HG03060 (cell line): ENCODE results near the gene LTBP1.
"Not testable (repeated sequence)": the region's sequence is repeated elsewhere in the genome, so short reads cannot be mapped to it uniquely, and the experiment has no call there.

ENCODE experiments used
- ATAC-seq: cut with Tn5 transposase; IDR thresholded peaks from one replicate; pipeline ENCODE4 v1.9.1; 2021; ENCODE audit warnings: low read depth, moderate number of reproducible peaks; ENCODE audit not compliant: unreplicated experiment

Gene LTBP1

DNA sequence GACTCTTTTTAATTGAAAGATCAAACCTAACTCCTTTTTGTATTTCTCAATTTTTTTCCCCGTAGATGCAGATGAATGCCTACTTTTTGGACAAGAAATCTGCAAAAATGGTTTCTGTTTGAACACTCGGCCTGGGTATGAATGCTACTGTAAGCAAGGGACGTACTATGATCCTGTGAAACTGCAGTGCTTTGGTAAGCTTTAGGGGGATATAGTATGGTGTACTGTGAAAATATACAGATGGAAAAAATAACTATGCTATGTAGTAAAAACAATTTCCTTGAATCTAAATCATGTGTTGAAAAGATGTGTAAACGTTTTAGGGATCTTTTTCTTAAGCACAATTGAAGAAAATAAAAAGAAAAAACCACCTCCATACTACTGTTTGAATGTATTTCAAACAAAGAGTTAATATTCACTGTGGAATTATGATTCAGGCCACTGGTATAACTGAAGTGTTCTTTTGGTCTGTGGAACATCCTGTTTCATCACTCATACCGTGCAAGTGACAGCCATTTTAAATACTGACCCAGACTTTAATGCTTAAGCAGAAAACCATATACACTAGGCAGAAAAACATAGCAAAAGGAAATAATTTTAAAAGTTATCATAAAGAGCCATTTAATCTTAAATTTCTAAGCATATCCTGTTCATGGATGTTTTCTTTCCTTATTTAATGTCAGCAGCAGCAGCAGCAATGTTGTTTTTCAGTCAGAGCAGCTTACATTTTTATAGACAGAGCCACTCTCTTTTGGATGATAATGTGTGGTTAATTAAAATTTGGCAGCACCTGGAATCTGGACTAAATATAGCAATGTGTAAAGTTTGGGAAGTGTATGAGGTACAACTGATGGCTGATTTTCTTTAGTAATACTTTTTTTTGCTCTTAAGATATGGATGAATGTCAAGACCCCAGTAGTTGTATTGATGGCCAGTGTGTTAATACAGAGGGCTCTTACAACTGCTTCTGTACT lies 416.9 kb downstream of the LTBP1 start:
- no peak for ATAC-seq

DNA sequence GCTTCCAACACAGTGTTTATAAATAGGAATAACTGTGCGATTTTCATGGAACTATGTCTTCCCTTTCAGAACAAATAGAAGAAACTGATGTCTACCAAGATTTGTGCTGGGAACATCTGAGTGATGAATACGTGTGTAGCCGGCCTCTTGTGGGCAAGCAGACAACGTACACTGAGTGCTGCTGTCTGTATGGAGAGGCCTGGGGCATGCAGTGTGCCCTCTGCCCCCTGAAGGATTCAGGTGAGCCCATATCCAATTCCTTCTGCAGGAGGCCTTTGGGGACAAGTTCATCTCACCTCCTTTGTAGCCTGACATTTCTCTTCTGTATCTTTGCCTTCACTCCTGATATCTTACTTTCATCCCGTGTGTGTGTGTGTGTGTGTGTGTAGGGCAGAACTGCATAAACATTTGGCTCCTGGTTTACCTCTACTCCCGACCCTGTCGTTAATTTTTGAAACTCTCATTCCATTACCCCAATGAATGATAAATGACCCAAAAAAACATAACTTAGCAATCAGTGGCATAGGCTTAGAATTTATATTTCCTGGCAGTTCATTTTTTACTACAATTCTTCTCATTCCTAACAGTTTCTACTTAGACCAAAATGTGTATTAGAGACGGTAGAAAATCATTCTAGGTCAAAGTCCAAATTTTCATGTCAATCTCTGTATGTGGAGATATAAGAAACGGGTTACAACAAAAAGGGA lies 418.7 kb downstream of the LTBP1 start:
- ATAC-seq = no peak

DNA sequence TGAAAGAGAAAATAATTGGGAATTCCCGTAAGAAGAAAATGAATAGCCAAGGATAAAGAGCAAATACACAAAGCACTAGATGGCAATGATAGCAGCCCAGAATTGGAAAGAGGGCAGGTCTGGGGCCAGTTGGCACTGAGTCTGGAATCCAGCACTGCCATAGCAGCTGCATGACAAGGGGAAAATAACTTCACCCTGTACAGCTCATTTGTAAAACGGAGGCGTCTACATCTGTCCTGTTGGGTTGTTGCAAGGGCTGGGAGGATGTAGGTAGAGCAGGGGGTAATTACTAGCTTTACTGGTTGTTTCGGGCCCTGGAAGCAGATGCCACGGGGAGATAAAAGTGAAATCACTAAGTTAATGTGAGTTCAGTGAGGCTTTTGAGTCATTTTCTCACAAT lies 419.7 kb downstream of the LTBP1 start:
- ATAC-seq = no peak

DNA sequence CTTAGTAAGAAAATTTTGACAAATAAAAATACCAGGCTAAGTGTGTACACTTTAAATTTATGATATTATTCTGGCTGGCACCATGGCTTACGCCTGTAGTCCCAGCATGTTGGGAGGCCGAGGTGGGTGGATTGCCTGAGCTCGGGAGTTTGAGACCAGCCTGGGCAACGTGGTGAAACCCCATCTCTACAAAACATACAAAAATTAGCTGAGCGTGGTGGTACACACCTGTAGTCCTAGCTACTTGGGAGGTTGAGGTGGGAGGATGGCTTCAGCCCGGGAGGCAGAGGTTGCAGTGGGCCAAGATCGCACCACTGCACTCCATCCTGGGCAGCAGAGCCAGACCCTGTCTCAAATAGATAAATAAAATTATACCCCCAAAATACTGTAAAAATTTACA lies 421.8 kb downstream of the LTBP1 start:
- ATAC-seq = not testable (repeated sequence)

DNA sequence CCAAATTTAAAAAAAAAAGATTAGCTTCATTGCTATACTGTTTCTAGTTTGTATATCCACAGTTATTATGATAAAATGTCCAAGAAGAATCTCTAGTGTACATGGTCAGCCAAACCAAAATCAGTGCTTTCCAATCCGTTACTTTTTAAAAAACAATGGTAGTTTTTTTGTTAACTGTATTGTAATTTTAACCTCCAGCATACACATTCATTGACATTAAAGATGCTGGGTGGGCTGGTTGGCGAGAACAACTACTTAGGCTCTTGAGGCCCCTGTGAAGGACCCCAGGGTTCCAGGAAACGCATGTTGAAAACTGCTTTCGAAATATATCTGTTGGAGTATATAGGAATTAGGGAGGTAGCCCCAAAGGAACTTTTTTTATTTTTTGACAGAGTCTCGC lies 422.4 kb downstream of the LTBP1 start:
- ATAC-seq = no peak

DNA sequence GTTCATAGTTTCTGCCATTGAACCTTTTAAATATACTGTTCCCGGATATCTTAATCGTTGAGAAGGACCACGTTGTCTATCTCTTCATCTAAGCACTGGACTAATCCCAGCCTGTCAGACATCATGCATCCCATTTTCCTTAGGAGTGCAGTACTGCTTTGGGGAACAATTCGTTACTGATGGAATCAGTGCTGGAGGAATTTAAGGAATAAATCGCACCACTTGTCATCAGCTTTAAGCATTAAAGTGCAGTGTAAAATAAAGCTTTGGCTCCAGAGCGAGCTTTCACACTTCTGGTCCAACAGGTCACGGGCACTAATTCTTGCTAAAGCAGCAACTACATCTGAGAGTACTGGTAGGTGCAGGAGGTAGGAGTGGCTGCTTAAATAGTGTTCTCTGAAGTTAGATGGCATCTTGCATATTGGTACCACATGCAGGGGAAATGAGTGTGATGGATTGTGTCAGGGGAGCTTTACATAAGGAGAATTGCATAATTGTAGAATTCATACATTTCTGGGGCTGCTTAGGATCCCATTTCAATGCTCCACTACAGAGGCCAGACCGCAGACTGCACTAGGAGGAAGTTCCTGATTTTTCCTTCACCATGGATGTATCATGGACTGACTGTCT lies 424.0 kb downstream of the LTBP1 start:
- ATAC-seq = no peak

DNA sequence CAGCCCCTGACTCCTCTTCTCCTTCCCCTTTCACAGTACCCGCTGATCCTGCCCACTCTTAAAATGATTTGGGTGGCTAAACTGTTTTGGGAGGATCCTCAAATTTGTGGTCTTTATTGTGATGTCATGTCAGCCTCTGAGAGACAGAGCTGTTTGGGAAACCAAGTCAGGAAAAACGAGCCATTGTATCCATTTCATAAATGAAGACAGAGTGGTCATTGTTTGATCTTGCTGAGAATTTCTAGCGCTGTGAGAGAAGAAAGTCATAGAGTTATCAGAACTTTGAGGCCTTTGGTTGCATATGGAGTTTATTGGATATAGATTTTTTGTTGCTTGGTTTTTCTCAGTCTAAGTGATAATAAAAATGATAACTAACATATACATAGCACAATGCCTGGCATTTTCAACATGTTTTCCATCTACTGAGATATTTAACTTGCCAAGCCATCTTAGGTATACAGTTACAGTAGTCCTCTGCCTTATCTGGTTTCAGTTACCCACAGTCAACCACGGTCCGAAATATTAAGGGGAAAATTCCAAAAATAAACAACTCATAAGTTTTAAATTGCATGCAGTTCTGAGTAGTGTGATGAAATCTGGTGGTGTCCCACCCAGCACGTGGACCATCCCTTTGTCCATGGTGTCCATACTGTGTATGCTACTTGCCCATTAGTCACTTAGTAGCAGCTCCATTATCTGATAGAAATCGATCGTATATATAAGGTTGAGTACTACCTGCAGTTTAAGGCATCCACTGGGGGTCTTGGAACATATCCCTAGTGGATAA lies 424.7 kb downstream of the LTBP1 start:
- no peak for ATAC-seq

DNA sequence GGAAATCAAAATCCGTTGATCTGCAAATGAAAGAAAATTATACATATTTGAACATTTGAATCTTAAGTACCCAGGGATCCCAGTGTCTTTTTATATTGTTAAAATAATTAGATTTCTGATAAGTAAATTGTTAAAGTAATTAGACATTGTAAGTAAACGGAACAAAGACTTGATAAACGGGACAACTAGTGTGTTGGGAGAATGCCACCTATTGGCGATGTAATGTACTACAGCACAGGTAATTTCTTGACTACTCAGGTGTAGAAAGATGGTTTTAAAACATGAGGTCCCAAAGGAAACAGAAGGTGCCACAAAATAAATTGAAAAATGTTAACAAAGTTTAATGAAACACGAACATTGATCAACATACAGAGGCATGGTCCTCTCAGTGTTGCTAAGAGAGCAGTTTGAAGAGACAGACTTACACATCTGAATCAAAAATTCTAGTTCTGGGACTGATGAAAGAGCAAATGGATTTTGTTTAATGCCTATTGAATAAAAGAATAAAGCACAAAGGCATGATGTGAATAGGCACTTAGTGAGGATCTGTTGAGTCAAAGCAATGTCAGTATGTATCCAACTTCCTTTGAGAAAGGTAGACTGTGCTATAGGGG lies 426.3 kb downstream of the LTBP1 start:
- ATAC-seq = no peak

DNA sequence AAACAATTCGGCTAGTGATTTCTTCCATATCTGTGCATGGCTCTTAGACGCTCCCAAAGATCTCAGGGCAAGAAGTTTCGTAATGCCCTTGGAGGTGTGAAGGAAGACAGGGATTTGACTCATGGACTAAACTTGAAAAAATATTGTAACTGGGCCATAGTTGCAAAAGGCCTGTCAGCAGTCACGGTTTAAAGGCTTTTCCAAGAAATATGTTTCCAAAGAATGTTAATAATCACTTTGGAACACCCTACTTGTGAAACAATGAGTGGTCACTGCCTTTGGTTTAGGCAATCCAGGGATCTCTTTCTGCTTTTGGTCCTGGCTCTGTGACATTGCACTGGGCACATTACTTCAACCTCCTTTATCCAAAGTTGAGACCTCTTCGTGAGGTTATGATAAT lies 427.2 kb downstream of the LTBP1 start:
- ATAC-seq = no peak

DNA sequence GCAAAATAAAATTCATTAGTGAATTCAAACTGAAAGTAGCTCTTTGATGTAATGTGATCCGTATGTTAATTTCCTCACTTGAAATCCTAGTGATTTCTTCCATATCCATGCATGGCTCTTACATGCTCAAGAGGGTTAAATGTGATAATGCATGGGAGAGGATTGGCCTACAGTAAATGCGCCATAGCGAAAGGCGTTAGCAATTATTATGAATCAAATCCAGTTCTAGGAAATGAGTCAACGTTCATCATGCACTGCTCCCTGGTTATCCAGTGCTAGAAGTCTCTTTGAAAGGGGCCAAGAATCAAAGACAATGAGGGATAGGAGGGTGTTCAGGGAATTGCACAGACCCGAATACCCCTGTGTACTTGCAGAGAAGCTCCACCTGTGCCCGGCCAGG lies 428.3 kb downstream of the LTBP1 start:
- no peak for ATAC-seq

DNA sequence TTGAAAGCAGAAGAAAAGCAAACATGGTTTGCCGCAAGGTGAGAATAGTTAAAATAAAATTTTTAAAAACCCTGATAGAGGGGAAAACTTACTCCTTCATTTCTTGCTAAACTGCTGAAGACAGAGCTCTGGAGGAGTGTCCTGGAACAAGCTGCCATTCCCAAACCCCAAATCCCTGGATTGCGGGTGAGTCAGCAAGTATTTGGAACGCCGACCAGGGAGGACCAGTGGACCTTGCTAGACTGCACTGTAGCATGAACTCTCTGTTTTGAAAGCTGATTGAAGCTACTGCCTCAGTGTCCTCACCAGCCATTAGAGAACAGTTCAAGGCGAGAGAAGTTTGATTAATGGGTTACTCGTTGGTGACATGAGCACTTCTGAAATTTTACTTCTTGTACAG lies 430.3 kb downstream of the LTBP1 start:
- ATAC-seq = no peak

DNA sequence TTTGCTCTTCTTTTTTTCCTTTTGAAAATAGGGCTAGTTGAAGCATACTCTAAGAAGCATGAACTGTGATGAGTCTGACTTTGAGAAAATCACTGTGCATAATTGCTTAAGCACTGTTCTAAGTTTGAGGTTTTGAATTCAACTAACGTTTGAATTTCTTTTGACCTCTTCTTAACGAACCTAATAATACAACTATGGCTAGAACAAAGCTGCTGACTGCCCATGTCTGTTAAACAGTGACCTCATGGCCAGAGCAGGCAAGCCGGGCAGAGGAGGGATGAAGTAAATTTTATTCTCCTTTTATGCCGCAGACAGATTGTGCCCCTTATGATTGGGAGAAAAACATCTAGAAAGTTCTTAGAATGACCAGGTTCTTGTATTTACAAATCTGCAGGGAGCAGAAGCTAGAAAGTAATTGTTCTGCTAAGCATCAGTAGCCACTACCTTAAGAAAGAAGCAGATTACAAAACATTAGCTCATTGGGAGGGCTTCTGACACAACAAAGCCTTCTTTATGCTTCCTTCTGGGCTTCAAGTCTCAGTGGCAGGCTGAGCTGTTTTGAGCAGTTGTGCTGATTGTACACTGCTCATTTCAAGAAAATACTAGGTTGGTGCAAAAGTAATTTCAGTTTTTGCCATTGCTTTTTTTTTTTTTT lies 431.9 kb downstream of the LTBP1 start:
- ATAC-seq = no peak

DNA sequence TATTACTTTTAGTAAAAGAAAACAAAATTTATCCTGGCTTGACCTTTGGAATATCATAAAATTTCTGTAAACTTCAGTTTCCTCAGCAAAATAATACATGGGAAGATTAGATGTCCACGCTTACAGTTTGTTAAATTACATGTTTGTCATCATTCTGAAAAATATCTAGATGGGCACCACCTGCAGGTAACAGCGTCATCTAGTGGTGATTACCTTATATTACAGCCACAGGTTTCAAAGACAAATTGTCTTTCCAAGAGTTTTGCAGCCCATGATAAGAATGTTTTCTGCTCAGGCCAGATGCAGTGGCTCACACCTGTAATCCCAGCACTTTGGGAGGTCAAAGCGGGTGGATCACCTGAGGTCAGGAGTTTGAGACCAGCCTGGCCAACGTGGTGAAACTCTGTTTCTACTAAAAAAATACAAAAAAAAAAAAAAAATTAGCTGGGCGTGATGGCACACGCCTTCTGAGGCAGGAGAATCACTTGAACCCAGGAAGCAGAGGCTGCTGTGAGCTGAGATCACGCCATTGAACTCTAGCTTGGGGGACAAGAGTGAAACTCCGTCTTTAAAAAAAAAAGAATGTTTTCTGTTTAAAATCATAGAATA lies 433.4 kb downstream of the LTBP1 start:
- no peak for ATAC-seq

DNA sequence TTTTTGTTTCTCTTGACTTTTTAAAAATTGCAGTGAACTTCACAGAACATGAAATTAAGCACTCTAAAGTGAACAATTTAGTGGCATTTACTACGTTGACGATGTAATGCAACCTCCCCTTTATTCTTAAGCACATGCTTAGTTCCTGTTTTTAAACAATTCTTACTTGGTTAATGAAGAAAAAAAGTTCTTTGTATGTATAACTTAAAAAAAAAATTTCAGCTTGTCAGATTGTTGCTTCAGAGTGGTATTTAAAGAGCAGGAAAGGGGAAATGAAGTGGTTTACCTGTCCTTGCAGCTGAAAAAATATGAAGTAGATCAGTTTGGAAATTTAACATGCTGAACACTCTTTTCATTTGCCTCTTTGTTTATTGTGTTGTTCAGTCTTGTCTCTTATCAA lies 434.0 kb downstream of the LTBP1 start:
- ATAC-seq = no peak

DNA sequence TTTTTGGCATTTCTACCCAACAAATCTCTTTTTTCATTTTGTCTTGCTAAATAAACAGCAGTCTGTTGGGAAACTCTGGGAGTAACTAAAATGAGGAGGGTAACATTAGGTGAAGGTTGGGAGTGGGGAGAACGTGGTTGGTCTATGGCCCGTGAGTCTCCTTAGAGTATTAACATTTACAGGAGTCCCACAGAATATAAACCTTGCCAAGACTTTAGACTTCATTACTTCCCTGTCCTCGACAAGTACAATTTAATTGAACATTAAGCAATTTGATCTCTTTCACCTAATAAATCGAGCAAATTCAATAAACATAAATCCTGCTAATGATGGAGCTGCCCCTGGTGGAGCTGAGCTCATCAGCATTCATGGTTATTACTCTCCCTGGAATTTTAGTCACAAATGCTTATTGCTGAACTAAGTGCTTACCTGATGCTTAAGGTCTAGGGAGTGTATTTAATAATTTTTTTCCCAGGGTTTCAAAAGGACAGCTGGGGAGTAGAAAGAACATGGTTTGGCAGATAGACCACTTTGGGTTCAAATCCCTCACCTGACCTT lies 434.6 kb downstream of the LTBP1 start:
- ATAC-seq = no peak

DNA sequence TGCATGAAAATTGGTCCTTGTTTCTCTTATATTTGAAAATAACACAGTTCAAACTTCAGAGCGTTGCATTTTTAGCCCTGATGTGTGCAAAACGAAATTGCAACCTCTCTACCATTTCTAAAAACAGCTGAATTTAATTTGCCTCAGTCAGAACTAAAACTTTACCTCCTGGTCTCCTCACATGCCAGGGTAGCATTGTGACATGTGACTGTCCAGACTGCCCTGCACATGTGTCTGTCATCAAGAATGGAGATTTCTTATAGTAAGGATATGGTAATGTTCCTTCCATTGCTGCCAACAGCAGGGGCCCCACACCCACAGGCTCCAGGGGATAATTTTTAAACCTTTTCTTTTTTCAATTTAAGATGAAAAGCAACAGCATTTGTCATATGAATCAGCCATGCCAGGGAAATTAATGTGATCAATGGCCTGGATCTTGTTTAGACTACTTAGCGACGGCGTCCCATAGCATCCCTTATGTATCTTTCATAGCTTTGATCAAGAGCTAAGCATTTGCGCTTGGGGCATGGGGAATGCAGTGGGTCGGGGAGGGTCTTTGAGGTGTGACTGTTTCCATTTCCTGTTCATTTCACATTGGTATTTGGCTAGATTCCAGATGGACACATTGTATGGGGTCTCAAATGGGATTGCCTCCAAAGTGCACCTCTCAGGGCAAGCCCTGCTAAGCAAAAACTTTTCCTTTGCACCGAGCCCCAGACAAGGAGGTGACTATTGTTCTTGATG lies 437.3 kb downstream of the LTBP1 start:
- ATAC-seq = no peak

DNA sequence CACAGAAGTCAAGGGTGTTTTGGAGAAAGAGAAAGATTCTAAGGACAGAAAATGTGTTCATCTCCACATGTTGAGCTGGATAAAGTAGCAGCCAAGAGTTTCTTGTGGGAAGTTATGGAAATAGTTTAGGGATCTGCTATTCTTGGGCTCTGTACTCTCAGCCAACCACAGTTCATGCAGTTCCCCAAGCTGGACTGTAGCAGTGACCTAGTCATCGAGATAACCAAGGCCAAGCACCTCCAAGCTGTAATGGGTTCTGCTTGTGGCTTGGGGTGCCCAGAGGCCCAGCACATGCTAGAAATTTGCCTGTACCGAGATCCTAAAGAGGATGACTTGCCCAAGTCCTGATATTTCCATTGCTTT lies 437.8 kb downstream of the LTBP1 start:
- no peak for ATAC-seq

DNA sequence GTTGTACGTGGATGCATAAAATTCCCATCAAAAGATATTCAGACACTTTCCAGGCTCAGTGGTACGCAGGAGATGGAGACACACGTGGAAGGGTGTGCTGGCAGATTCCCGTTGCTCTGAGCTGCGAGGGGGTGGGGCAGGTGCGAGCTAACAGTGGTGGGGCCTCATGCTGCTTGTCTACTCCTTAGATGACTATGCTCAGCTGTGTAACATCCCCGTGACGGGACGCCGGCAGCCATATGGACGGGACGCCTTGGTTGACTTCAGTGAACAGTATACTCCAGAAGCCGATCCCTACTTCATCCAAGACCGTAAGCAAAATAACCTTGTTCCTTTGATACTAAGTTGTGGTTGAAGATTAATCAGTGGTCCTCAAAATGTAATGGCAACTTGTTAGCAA lies 442.2 kb downstream of the LTBP1 start:
- ATAC-seq = no peak
